GM10266 (cell line): ENCODE results near the gene MGST2.

ENCODE experiments used
- DNase-seq: peaks from one replicate; pipeline ENCODE4 v3.0.0; 2012; ENCODE audit errors: extremely low spot score
- TF ChIP-seq, protein P1 (sequence below): IDR thresholded peaks from 2 replicates; pipeline ENCODE4 v1.5.1; 2012; ENCODE audit warnings: mild to moderate bottlenecking, low read depth; ENCODE audit not compliant: control insufficient read depth, insufficient read depth; ENCODE audit errors: missing control alignments

Gene MGST2

DNA sequence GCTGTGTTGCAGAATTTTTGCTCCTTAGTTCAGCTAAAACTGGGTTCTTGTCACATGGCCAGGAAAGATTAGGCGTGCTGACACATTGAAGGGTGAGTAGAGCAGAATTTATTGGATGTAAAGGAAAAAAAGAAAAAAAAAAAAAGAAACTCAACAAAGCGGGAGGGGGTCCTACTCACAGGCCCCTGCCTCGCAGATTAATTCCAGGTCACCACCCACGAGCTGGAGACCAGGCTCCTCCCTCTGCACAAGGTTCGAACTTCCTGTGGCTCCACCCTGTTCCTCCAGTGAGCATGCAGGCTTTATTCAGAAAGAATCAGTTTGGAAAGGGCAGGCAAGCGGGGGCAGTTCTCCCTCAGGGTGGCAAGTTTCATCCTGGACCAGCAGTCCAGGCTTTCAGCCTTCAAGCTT lies 17.1 kb downstream of the MGST2 start:
- DNase-seq: no peak
- TF ChIP-seq, protein P1, sequence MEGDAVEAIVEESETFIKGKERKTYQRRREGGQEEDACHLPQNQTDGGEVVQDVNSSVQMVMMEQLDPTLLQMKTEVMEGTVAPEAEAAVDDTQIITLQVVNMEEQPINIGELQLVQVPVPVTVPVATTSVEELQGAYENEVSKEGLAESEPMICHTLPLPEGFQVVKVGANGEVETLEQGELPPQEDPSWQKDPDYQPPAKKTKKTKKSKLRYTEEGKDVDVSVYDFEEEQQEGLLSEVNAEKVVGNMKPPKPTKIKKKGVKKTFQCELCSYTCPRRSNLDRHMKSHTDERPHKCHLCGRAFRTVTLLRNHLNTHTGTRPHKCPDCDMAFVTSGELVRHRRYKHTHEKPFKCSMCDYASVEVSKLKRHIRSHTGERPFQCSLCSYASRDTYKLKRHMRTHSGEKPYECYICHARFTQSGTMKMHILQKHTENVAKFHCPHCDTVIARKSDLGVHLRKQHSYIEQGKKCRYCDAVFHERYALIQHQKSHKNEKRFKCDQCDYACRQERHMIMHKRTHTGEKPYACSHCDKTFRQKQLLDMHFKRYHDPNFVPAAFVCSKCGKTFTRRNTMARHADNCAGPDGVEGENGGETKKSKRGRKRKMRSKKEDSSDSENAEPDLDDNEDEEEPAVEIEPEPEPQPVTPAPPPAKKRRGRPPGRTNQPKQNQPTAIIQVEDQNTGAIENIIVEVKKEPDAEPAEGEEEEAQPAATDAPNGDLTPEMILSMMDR: no peak

- TF ChIP-seq, protein P1: no peak
These were observed 18.7 kb downstream of the MGST2 start for GRCh38 chr4:139684351-139684750.

DNA sequence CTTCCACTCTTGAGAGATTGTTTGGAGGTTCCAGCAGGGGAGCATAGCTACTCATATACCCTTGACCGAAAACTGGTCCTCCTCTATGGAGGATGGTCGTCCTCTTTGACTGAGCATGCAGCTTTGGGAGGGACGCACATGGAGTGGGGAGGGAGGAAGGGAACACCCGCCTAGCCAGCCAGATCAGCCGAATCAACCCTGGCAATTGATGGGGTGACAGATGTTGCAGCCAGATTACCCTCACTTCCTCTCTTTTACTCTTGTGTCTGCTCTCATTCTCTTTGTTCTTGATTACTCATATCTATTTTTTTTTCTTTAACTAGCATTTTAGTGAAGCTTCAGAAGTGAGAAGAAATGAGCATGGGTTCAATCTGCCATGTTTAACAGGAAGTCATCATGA lies 19.6 kb downstream of the MGST2 start:
- no peak for DNase-seq

More at GRCh38 chr4:139684351-139684750, 18.7 kb downstream of the MGST2 start:
- no peak for DNase-seq

GRCh38 chr4:139686130-139686529 lies 20.5 kb downstream of the MGST2 start:
- DNase-seq: no peak
- TF ChIP-seq, protein P1: no peak

More for the DNA sequence above, 19.6 kb downstream of the MGST2 start:
- TF ChIP-seq, protein P1: no peak

DNA sequence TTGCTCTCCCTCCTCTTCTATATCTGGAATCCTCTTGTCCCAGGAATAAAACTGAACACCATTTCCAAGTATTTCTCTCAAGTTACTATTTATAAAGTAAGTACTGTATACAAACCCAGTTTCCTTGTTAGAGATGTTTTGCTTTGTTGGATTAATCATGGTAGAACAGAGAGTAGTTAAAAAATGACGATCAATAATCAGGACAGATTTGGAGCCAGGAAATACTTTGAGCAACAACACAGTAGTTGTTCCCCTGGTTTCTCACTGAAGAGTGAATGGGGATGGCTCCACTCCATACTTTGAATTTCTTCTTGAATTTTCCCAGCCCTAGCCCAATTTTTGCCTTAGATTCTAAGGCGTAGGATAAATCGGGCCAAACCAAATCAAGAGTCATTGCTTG lies 21.4 kb downstream of the MGST2 start:
- TF ChIP-seq, protein P1: no peak
- no peak for DNase-seq

GRCh38 chr4:139689093-139689722 lies 23.6 kb downstream of the MGST2 start:
- TF ChIP-seq, protein P1: no peak
- no peak for DNase-seq

- no peak for DNase-seq
- TF ChIP-seq, protein P1: no peak
These were observed 24.8 kb downstream of the MGST2 start for GRCh38 chr4:139690419-139690818.
